Measurements from ENCODE around the gene ABHD8. TPM values are rescaled to one million over a fixed set of nuclear protein-coding genes. Genes with fewer than 3 reads are reported as not detected.

ABHD8 gene
- total and polyA plus RNA-seq, 2 of the 13 experiments (the other 11 are each of a cell fraction or from before 2014, with no cell fraction given), result 6.3 to 7.2 TPM

GRCh38 chr19:17281391-17282304, 21.6 kb downstream of the ABHD8 start, which contains the start of gene ANKLE1:
ANKLE1 (plus strand) TSS chr19:17281901; CDS start chr19:17281921, 20 bp downstream.
- Histone ChIP-seq H3K36me3 (replicated peaks in 1 of 2; ENCODE audit: control insufficient read depth in 1 of 2, insufficient read depth in 2 of 2, low read length in 2 of 2) (peaks cover 6 to 14% of the 10 kb centered on the region in 2 experiments; a peak in 4 of 5 replicates), H2AFZ (ENCODE audit: low read length) (no peak within 1 kb of the TSS), H3K9me3 (ENCODE audit: low read length) (no peaks in the 10 kb centered on the region), H3K4me1 (ENCODE audit: insufficient read depth, low read length) (0 out of 2 replicates have a peak, but pooled peaks cover 6% of the 10 kb centered on the region), H3K9ac (ENCODE audit: insufficient read depth, low read depth, low read length) (peak within 1 kb of the TSS; percentile 23), H3K4me3 (replicated peaks in 1 of 3; ENCODE audit: insufficient read depth in 1 of 3, low read depth in 2 of 3, low read length in 3 of 3) (peak within 1 kb of the TSS in 1 of 3 experiments; percentile 57; a peak in 2 of 6 replicates), H3K27ac (ENCODE audit: extremely low read length, insufficient read depth, low read length) (no peak within 1 kb of the TSS), H3K27me3 (ENCODE audit: control insufficient read depth in 1 of 2, insufficient read depth in 2 of 2, low read length in 2 of 2) (no peaks in the 10 kb centered on the region), H3K79me2 (ENCODE audit: insufficient read depth, low read length) (no peaks in the 10 kb centered on the region), H4K20me1 (ENCODE audit: insufficient read depth, low read length) (no peaks in the 10 kb centered on the region), H3K4me2 (ENCODE audit: low read depth, low read length) (peak within 1 kb of the TSS; percentile 44)
- 84% methylated on average over 26 of the region's 75 CpGs for WGBS (ENCODE audit: low lambda C conversion rate)
- DNase-seq (ENCODE audit: low spot score), result no peak
- no peak for TF ChIP-seq SOX6 (IDR thresholded peaks at IDR 0.05)
- TF ChIP-seq SOX6 (CRISPR knock-in tag; IDR thresholded peaks at IDR 0.05), result no peak
- peak; percentile 58 for TF ChIP-seq AGO2 (optimal IDR thresholded peaks at IDR 0.05; ENCODE audit: low read depth, low read length)
- CTCF ChIA-PET (ENCODE audit: low intra/inter-chr PET ratio, low total read pairs), result interaction anchor here (1.1 to 2.3 kb wide), 3 partner anchors 21 to 215 kb away, joined by 5 to 17 read pairs (median 16); no protein-coding TSS in a partner anchor
- ATAC-seq, result no peak
- FAIRE-seq, result no peak
- BruUV-seq (replicated peaks), result no TSS peak
- POLR2A ChIA-PET, result interaction anchor here (0.6 to 1.2 kb wide), 6 partner anchors 15 to 55 kb away, joined by 3 to 5 read pairs (median 4); partner anchors contain the start of genes BABAM1, DDA1, MRPL34 and OCEL1
- in situ Hi-C loops (cut with HindIII; ENCODE audit: extremely low pct_ligation_motif_present, low pct_unique_long_range_greater_than_20kb) (loop anchor here (5.0 kb wide), 2 partner anchors 79 to 214 kb away; no protein-coding TSS in a partner anchor), intact Hi-C loops (cut with micrococcal nuclease; ENCODE audit: unreplicated experiment) (loop anchor here (1.0 to 5.0 kb wide), 2 partner anchors 76 to 214 kb away; no protein-coding TSS in a partner anchor)

DNA sequence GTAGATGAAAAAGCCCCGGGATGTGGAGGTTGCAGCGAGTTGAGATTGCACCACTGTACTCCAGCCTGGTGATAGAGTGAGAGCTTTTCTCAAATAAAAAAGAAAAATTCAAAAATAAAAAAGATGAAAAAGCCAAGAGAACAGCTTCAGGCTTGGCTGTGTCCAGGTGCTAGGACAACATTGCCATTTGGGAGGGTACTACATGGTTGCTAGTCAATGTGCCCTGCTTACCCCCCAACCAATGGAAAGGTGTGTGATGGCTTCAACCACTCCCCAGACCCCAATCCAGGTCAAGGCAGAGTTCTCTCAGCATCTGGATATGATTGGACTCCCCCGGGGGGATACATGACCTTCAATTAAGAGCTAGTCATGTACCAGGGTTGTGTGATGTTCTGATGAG, 23.8 kb downstream of the ABHD8 start:
- in situ Hi-C loops (cut with HindIII; ENCODE audit: extremely low pct_ligation_motif_present, low pct_unique_long_range_greater_than_20kb), result no loop called here
- peaks cover 9 to 26% of the 10 kb centered on the region in 2 experiments; a peak in 4 of 5 replicates for H3K36me3 ChIP-seq (replicated peaks in 1 of 2; ENCODE audit: control insufficient read depth in 1 of 2, insufficient read depth in 2 of 2, low read length in 2 of 2)

More for the DNA sequence above, 23.8 kb downstream of the ABHD8 start:
- H3K79me2 ChIP-seq (ENCODE audit: insufficient read depth, low read length), result no peaks in the 10 kb centered on the region
- 0 out of 2 replicates have a peak, but pooled peaks cover 6% of the 10 kb centered on the region for H3K4me1 ChIP-seq (ENCODE audit: insufficient read depth, low read length)
- no peak for DNase-seq (ENCODE audit: low spot score)
- ChIA-PET CTCF (ENCODE audit: low intra/inter-chr PET ratio, low total read pairs) (no interaction called here), POLR2A (interaction anchor here (1.0 kb wide), 2 partner anchors 13 to 64 kb away, joined by 3 to 4 read pairs; partner anchors contain the start of gene BABAM1)
- H3K4me3 ChIP-seq (replicated peaks in 1 of 3; ENCODE audit: insufficient read depth in 1 of 3, low read depth in 2 of 3, low read length in 3 of 3), result no peak overlapping the region
- H3K27me3 ChIP-seq (ENCODE audit: control insufficient read depth in 1 of 2, insufficient read depth in 2 of 2, low read length in 2 of 2), result no peaks in the 10 kb centered on the region
- FAIRE-seq, result no peak
- no peaks in the 10 kb centered on the region for H4K20me1 ChIP-seq (ENCODE audit: insufficient read depth, low read length)
- WGBS (ENCODE audit: low lambda C conversion rate), result 97% methylated on average over 2 of the region's 3 CpGs
- BruUV-seq (replicated peaks), result no TSS peak
- no peaks in the 10 kb centered on the region for H3K9me3 ChIP-seq (ENCODE audit: low read length)
- intact Hi-C loops (cut with micrococcal nuclease; ENCODE audit: unreplicated experiment), result no loop called here
- no peak overlapping the region for H3K4me2 ChIP-seq (ENCODE audit: low read depth, low read length)
- H3K9ac ChIP-seq (ENCODE audit: insufficient read depth, low read depth, low read length), result no peak overlapping the region
- H2AFZ ChIP-seq (ENCODE audit: low read length), result no peak overlapping the region
- no peak overlapping the region for H3K27ac ChIP-seq (ENCODE audit: extremely low read length, insufficient read depth, low read length)
- TF ChIP-seq ZNF274 (CRISPR knock-in tag; IDR thresholded peaks at IDR 0.05) (no peak), ZNF329 (CRISPR knock-in tag; IDR thresholded peaks at IDR 0.05; ENCODE audit: low read depth) (peak; percentile 93), ZNF775 (CRISPR knock-in tag; IDR thresholded peaks at IDR 0.05; ENCODE audit: borderline replicate concordance) (no peak), ZNF225 (CRISPR knock-in tag; IDR thresholded peaks at IDR 0.05) (no peak), TRAFD1 (CRISPR knock-in tag; IDR thresholded peaks at IDR 0.05; ENCODE audit: borderline replicate concordance) (no peak), ZNF251 (CRISPR knock-in tag; IDR thresholded peaks at IDR 0.05) (no peak), TBP (CRISPR knock-in tag; IDR thresholded peaks at IDR 0.05) (no peak), CENPT (CRISPR knock-in tag; IDR thresholded peaks at IDR 0.05; ENCODE audit: low read depth) (no peak)
- TF ChIP-seq, protein P1, sequence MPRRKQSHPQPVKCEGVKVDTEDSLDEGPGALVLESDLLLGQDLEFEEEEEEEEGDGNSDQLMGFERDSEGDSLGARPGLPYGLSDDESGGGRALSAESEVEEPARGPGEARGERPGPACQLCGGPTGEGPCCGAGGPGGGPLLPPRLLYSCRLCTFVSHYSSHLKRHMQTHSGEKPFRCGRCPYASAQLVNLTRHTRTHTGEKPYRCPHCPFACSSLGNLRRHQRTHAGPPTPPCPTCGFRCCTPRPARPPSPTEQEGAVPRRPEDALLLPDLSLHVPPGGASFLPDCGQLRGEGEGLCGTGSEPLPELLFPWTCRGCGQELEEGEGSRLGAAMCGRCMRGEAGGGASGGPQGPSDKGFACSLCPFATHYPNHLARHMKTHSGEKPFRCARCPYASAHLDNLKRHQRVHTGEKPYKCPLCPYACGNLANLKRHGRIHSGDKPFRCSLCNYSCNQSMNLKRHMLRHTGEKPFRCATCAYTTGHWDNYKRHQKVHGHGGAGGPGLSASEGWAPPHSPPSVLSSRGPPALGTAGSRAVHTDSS (CRISPR knock-in tag; conservative IDR thresholded peaks at IDR 0.05), result no peak
- no peak for ATAC-seq
